ENCODE measurements around the gene CD38.

CD38 gene

GRCh38 chr4:15765391-15765790 lies 12.7 kb upstream of the CD38 start:
- no peak for DNase-seq

- no peak for DNase-seq
Measured at GRCh38 chr4:15765910-15766697, 12.0 kb upstream of the CD38 start.

- no peak for DNase-seq
Measured at GRCh38 chr4:15766821-15767220, 11.3 kb upstream of the CD38 start.

- no peak for DNase-seq
Measured at GRCh38 chr4:15769202-15769601, 8.9 kb upstream of the CD38 start.

- DNase-seq: peak; percentile 35
Measured at GRCh38 chr4:15771216-15772058, 6.7 kb upstream of the CD38 start.

GRCh38 chr4:15774020-15774420 lies 4.1 kb upstream of the CD38 start:
- no peak for DNase-seq

GRCh38 chr4:15776871-15777648 lies 1.1 kb upstream of the CD38 start:
- no peak for DNase-seq

GRCh38 chr4:15777697-15778288 lies 335 bp upstream of the CD38 start:
- DNase-seq: no peak

GRCh38 chr4:15779306-15779705 lies 1.2 kb downstream of the CD38 start:
- no peak for DNase-seq

- DNase-seq: no peak
Measured at GRCh38 chr4:15779809-15780208, 1.7 kb downstream of the CD38 start.

GRCh38 chr4:15781427-15782095 lies 3.4 kb downstream of the CD38 start:
- no peak for DNase-seq

GRCh38 chr4:15783676-15784075 lies 5.5 kb downstream of the CD38 start:
- no peak for DNase-seq

- DNase-seq: no peak
Measured at GRCh38 chr4:15784959-15785634, 7.0 kb downstream of the CD38 start.

- DNase-seq: no peak
Measured at GRCh38 chr4:15786743-15787142, 8.6 kb downstream of the CD38 start.

- DNase-seq: no peak
Measured at GRCh38 chr4:15792974-15793373, 14.8 kb downstream of the CD38 start.

- DNase-seq: no peak
Measured at GRCh38 chr4:15793506-15794363, 15.6 kb downstream of the CD38 start.

GRCh38 chr4:15794426-15794825 lies 16.3 kb downstream of the CD38 start:
- DNase-seq: no peak

- no peak for DNase-seq
Measured at GRCh38 chr4:15794905-15795304, 16.8 kb downstream of the CD38 start.

- DNase-seq: no peak
Measured at GRCh38 chr4:15797320-15797719, 19.2 kb downstream of the CD38 start.

GRCh38 chr4:15799141-15799540 lies 21.0 kb downstream of the CD38 start:
- no peak for DNase-seq

- DNase-seq: no peak
Measured at GRCh38 chr4:15799701-15800100, 21.6 kb downstream of the CD38 start.

Data from activated naive CD4-positive, alpha-beta T cell treated with anti-CD3 and anti-CD28 coated beads, Interleukin-2, amount 50 U/mL, for 16 hours (primary cell).